HL-60 (cell line): Measurements from ENCODE around the gene GRB10.

Experiments
- GABPA ChIP-seq: IDR thresholded peaks from 2 replicates; pipeline ENCODE4 v1.6.1; 2012; ENCODE audit warnings: low read depth
- TF ChIP-seq, protein P1 (sequence below): IDR thresholded peaks from one replicate; pipeline ENCODE4 v1.5.1; 2011; ENCODE audit warnings: low read length, control low read depth, inconsistent platforms; ENCODE audit not compliant: insufficient read depth

DNA sequence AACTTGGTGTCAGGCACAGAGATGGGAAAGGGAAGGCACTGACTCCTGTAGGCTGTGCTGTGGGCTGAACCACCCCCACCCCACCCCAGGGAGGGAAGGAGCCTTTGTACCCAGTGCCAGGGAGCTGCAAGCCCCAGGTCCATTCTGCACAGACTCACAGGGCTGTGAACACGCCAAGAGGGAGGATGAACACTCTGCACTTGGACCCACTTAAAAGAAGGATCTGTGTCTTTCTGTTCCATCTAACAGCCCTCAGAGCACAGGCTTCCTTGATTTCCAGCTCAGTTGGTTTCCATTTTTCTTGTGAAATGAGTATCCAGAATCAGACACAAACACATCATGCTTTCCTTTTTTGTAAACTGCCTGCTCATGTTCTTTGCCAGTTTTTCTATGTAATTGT is 84.9 kb downstream of the GRB10 start:
- TF ChIP-seq, protein P1, sequence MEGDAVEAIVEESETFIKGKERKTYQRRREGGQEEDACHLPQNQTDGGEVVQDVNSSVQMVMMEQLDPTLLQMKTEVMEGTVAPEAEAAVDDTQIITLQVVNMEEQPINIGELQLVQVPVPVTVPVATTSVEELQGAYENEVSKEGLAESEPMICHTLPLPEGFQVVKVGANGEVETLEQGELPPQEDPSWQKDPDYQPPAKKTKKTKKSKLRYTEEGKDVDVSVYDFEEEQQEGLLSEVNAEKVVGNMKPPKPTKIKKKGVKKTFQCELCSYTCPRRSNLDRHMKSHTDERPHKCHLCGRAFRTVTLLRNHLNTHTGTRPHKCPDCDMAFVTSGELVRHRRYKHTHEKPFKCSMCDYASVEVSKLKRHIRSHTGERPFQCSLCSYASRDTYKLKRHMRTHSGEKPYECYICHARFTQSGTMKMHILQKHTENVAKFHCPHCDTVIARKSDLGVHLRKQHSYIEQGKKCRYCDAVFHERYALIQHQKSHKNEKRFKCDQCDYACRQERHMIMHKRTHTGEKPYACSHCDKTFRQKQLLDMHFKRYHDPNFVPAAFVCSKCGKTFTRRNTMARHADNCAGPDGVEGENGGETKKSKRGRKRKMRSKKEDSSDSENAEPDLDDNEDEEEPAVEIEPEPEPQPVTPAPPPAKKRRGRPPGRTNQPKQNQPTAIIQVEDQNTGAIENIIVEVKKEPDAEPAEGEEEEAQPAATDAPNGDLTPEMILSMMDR = no peak
- no peak for TF ChIP-seq GABPA
